DND-41 (cell line): Measurements from ENCODE around the gene STX10.

Experiments
- CTCF ChIP-seq: IDR thresholded peaks from 2 replicates; pipeline ENCODE4 v1.5.1; 2012; ENCODE audit warnings: borderline replicate concordance, low read length, moderate library complexity, mild to moderate bottlenecking; ENCODE audit not compliant: poor library complexity, severe bottlenecking; ENCODE audit errors: extremely low read depth
- EZH2 ChIP-seq: IDR thresholded peaks from 3 replicates; pipeline ENCODE4 v1.6.1; 2012; ENCODE audit warnings: borderline replicate concordance, low read depth, mild to moderate bottlenecking, moderate library complexity, low read length, inconsistent platforms; ENCODE audit not compliant: severe bottlenecking

- TF ChIP-seq EZH2: no peak
- no peak for TF ChIP-seq CTCF
These were observed 14.4 kb upstream of the STX10 start for GRCh38 chr19:13164343-13165161.
